ENCODE results near the gene UIMC1. TPM values are rescaled to one million over a fixed set of nuclear protein-coding genes. Genes with fewer than 3 reads are reported as not detected.

The UIMC1 gene
- total and polyA plus RNA-seq, 2 of the 4 experiments (the other 2 are of a cell fraction): 19.5 to 27.6 TPM

DNA sequence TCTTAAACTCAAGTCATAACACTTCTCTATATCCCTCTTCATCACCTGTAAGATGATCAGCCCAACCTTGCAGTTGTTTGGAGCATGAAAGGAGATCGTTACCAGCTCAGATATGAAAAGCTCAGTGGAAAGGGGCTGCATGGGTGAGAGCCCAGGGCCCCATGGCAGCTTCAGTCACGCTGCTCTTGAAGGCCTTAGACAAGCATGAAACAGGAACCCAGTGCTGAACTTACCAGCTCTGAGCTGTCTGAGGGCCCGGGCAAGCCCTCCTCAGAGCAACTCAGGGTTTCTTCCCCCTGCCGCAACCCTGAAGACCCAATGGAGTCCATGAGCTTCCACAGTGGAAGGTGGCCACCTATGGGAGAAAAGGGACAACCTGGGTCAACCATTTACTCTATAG is 110.7 kb downstream of the UIMC1 start:
- Histone ChIP-seq H4K5ac (ENCODE audit: low read depth, low read length) (no peak overlapping the region), H3K9me1 (ENCODE audit: insufficient read depth, low read length) (peaks cover 6% of the 10 kb centered on the region; the same call in 1 of the 2 replicates), H3K4me1 (ENCODE audit: control insufficient read depth, insufficient read depth, low read length) (no peaks in the 10 kb centered on the region), H3K4me3 (ENCODE audit: insufficient read depth, low read depth, low read length) (no peak overlapping the region), H3K27me3 (ENCODE audit: control insufficient read depth, insufficient read depth, low read length) (peaks cover 36% of the 10 kb centered on the region), H3K79me1 (ENCODE audit: low read depth in 1 of 2, low read length in 2 of 2) (no peaks in the 10 kb centered on the region), H2BK120ac (ENCODE audit: low read depth, low read length) (no peak overlapping the region), H3K4me2 (ENCODE audit: low read depth, low read length) (no peak overlapping the region), H2BK5ac (ENCODE audit: low read depth, low read length, poor library complexity, severe bottlenecking) (no peak overlapping the region), H4K8ac (ENCODE audit: low read depth in 2 of 2, low read length in 2 of 2) (no peak overlapping the region), H3K4ac (ENCODE audit: low read depth, low read length) (no peak overlapping the region), H3K14ac (replicated peaks; ENCODE audit: low read depth, low read length) (no peak overlapping the region), H4K91ac (ENCODE audit: insufficient read depth, low read depth, low read length) (no peak overlapping the region), H2BK20ac (ENCODE audit: low read depth, low read length) (no peak overlapping the region), H3K23ac (ENCODE audit: low read depth, low read length) (no peak overlapping the region), H3K9ac (ENCODE audit: low read depth, low read length) (no peak overlapping the region), H2BK15ac (ENCODE audit: low read depth, low read length) (no peak overlapping the region), H3K18ac (ENCODE audit: low read depth, low read length) (no peak overlapping the region), H3K9me3 (ENCODE audit: control insufficient read depth, insufficient read depth, low read length) (no peaks in the 10 kb centered on the region), H2AK5ac (ENCODE audit: low read depth, low read length) (no peak overlapping the region), H4K20me1 (ENCODE audit: insufficient read depth, low read length) (no peaks in the 10 kb centered on the region; the same call in 1 of the 2 replicates), H3K56ac (ENCODE audit: extremely low read depth, insufficient read depth, low read length) (no peak overlapping the region), H3K27ac (ENCODE audit: insufficient read depth, low read length) (no peak overlapping the region), H2AFZ (replicated peaks; ENCODE audit: low read length, poor library complexity) (no peak overlapping the region), H3K36me3 (ENCODE audit: control insufficient read depth, insufficient read depth, low read length) (peaks cover 3% of the 10 kb centered on the region; the same call in 1 of the 2 replicates), H2AK9ac (replicated peaks; ENCODE audit: low read depth, low read length, poor library complexity) (no peak overlapping the region)
- TF ChIP-seq CEBPB (IDR thresholded peaks at IDR 0.05; ENCODE audit: low read depth, low read length) (no peak), POLR2A (IDR thresholded peaks at IDR 0.05; ENCODE audit: low read depth, low read length) (no peak), SMC3 (IDR thresholded peaks at IDR 0.05; ENCODE audit: low read depth, low read length) (no peak), FOS (IDR thresholded peaks at IDR 0.05; ENCODE audit: low read depth, low read length) (no peak), BHLHE40 (IDR thresholded peaks at IDR 0.05; ENCODE audit: low read depth, low read length) (no peak), RFX5 (IDR thresholded peaks at IDR 0.05; ENCODE audit: low read depth, low read length) (no peak), MAFK (IDR thresholded peaks at IDR 0.05; ENCODE audit: low read depth, low read length) (no peak), RCOR1 (IDR thresholded peaks at IDR 0.05; ENCODE audit: insufficient replicate concordance, low read length) (no peak), MXI1 (IDR thresholded peaks at IDR 0.05; ENCODE audit: borderline replicate concordance, low read depth, low read length) (no peak), MAZ (IDR thresholded peaks at IDR 0.05; ENCODE audit: borderline replicate concordance, low read depth, low read length) (no peak), CHD1 (IDR thresholded peaks at IDR 0.05; ENCODE audit: low read depth, low read length) (no peak), RAD21 (IDR thresholded peaks at IDR 0.05; ENCODE audit: low read length) (no peak), NFE2L2 (IDR thresholded peaks at IDR 0.05; ENCODE audit: low read depth, low read length) (no peak)
- TF ChIP-seq, protein P1, sequence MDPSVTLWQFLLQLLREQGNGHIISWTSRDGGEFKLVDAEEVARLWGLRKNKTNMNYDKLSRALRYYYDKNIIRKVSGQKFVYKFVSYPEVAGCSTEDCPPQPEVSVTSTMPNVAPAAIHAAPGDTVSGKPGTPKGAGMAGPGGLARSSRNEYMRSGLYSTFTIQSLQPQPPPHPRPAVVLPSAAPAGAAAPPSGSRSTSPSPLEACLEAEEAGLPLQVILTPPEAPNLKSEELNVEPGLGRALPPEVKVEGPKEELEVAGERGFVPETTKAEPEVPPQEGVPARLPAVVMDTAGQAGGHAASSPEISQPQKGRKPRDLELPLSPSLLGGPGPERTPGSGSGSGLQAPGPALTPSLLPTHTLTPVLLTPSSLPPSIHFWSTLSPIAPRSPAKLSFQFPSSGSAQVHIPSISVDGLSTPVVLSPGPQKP (IDR thresholded peaks at IDR 0.05; ENCODE audit: borderline replicate concordance, low read depth, low read length): no peak
- TF ChIP-seq, protein P2, sequence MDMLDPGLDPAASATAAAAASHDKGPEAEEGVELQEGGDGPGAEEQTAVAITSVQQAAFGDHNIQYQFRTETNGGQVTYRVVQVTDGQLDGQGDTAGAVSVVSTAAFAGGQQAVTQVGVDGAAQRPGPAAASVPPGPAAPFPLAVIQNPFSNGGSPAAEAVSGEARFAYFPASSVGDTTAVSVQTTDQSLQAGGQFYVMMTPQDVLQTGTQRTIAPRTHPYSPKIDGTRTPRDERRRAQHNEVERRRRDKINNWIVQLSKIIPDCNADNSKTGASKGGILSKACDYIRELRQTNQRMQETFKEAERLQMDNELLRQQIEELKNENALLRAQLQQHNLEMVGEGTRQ (IDR thresholded peaks at IDR 0.05; ENCODE audit: low read depth, low read length): no peak
- TF ChIP-seq, protein P3, sequence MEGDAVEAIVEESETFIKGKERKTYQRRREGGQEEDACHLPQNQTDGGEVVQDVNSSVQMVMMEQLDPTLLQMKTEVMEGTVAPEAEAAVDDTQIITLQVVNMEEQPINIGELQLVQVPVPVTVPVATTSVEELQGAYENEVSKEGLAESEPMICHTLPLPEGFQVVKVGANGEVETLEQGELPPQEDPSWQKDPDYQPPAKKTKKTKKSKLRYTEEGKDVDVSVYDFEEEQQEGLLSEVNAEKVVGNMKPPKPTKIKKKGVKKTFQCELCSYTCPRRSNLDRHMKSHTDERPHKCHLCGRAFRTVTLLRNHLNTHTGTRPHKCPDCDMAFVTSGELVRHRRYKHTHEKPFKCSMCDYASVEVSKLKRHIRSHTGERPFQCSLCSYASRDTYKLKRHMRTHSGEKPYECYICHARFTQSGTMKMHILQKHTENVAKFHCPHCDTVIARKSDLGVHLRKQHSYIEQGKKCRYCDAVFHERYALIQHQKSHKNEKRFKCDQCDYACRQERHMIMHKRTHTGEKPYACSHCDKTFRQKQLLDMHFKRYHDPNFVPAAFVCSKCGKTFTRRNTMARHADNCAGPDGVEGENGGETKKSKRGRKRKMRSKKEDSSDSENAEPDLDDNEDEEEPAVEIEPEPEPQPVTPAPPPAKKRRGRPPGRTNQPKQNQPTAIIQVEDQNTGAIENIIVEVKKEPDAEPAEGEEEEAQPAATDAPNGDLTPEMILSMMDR (conservative IDR thresholded peaks at IDR 0.05; ENCODE audit: low read depth, low read length): no peak
- ChIA-PET CTCF (no interaction called here), POLR2A (ENCODE audit: unreplicated experiment) (no interaction called here)
- no TSS peak for BruUV-seq (replicated peaks)
- intact Hi-C loops (cut with micrococcal nuclease): no loop called here
- WGBS, 2 experiments (ENCODE audit: extremely low coverage in 2 of 2, insufficient read length in 1 of 2): 79% methylated on average over 2 of the region's 4 CpGs; no CpG with 5 or more reads in 1 of the 2 experiments
- ATAC-seq (ENCODE audit: low read depth) (no peak), DNase-seq (no peak)
- in situ Hi-C loops (cut with MboI; ENCODE audit: low sequenced_read_pairs): no loop called here
- dilution Hi-C loops (cut with HindIII; ENCODE audit: low sequenced_read_pairs, unreplicated experiment): no loop called here

Data from IMR-90 (cell line).